Ovary (tissue), 9 donors: ENCODE results near the gene NRXN3. TPM values are rescaled to one million over a fixed set of nuclear protein-coding genes. Genes with fewer than 3 reads are reported as not detected.

ENCODE experiments used
- DNase-seq, 5 donors: peaks; one replicate each; pipeline ENCODE4 v3.0.0-alpha.2; 2019 to 2020
- H3K27ac ChIP-seq, 2 donors: fragments of 200-600 bp; one replicate each; pipeline versions ENCODE4 v1.5.1 to v1.8.0; 2019 to 2022
- H3K27me3 ChIP-seq: fragments of 200-600 bp; one replicate; pipeline ENCODE4 v1.8.0; 2022
- H3K36me3 ChIP-seq: fragments of 200-600 bp; sonication (generic); one replicate; pipeline ENCODE4 v1.5.1; 2019
- H3K4me1 ChIP-seq: one replicate; pipeline ENCODE4 v1.8.1; 2013; ENCODE audit warnings: mild to moderate bottlenecking, moderate library complexity; ENCODE audit not compliant: insufficient read depth
- H3K4me3 ChIP-seq: fragments of 200-600 bp; sonication (generic); one replicate; pipeline ENCODE4 v1.5.1; 2017
- H3K9me3 ChIP-seq, 2 donors: fragments of 200-600 bp in 1 of 2; sonication (generic) in 1 of 2; one replicate each; pipeline versions ENCODE4 v1.5.1 to v1.8.1; 2013 to 2019; ENCODE audit warnings: mild to moderate bottlenecking in 1 of 2, moderate library complexity in 1 of 2
- CTCF ChIP-seq, 3 donors: fragments of 450-650 bp in 2 of 3; fragments of 200-600 bp in 1 of 3; IDR thresholded peaks; one replicate each; pipeline versions ENCODE4 v1.5.1 to v1.8.0; 2016 to 2022; ENCODE audit warnings: antibody characterized with exemption in 3 of 3, mild to moderate bottlenecking in 1 of 3
- EP300 ChIP-seq: sonication (generic); formaldehyde crosslinking; IDR thresholded peaks from one replicate; pipeline ENCODE4 v1.6.1; 2017; ENCODE audit warnings: antibody characterized with exemption
- POLR2A ChIP-seq: fragments of 450-650 bp; IDR thresholded peaks from one replicate; pipeline ENCODE4 v1.6.1; 2017; ENCODE audit warnings: antibody characterized with exemption, mild to moderate bottlenecking, moderate library complexity
- WGBS, 3 donors: extraction: QIAGEN DNeasy Blood & Tissue Kit in 1 of 3; methylation state at CpG; one replicate each; pipeline versions ENCODE4 v1.1.5 to v1.1.7; 2013 to 2017; 5-methylcytosine and 5-hydroxymethylcytosine counted together
- intact Hi-C, 4 donors: fragments of 100-400 bp; cut with DNase I; formaldehyde crosslinking; loops; one replicate each; pipeline versions ENCODE4 v1.11.0 to v1.15.1; 2022 to 2023
- polyA plus RNA-seq, 2 donors: library from polyadenylated mRNA; stranded (reverse); fragments of 200-250 nt in 1 of 2; fragments of 350-450 nt in 1 of 2; fragmentation: Illumina TruSeq in 1 of 2; extraction: RNeasy Lipid Tissue Mini Kit (QIAGEN cat#74804) in 1 of 2; gene quantifications; one replicate each; pipeline ENCODE4 v1.2.3, GENCODE V29; 2013 to 2014
- total RNA-seq, 7 donors: library from RNA; depleted of rRNA in 2 of 7; stranded (reverse); fragments of >200 nt in 2 of 7; fragmentation: NEBNext Ultra II Directional in 3 of 7; extraction: Animal tissue kit (Norgen Biotek cat#: 25700) in 3 of 7; gene quantifications; one replicate each; pipeline versions ENCODE4 v1.1.0 to v1.2.4, GENCODE V29; 2016 to 2023
- donor health status: DM: no; HTN: no; CAD: no; lungs with moderate emphysema.
- donor health status: DM: no; HTN: no; CAD: no.
- donor health status: Bipolar disorder and iron deficiency.
- donor health status: DM: yes; HTN: yes; CAD: no.
- donor health status: DM: no; HTN: no; CAD: no.
- donor health status: DM: yes; HTN: yes; CAD: no.

The NRXN3 gene
- total and polyA plus RNA-seq, 9 donors, result 0.28 to 6.2 (median 0.82) TPM

GRCh38 chr14:78875049-78875448 is 704.9 kb downstream of the NRXN3 start:
- Histone ChIP-seq H3K4me1 (no peaks in the 10 kb centered on the region), H3K9me3 (no peaks in the 10 kb centered on the region), H3K36me3 (no peaks in the 10 kb centered on the region), H3K27me3 (no peaks in the 10 kb centered on the region), H3K4me3 (no peak overlapping the region), H3K27ac (no peak overlapping the region)
- DNase-seq, result no peak
- WGBS, 3 donors, result 11 to 22% (median 20%) methylated on average over 2 of the region's 2 CpGs
- TF ChIP-seq EP300, result no peak
- TF ChIP-seq CTCF (IDR thresholded peaks at IDR 0.05), result no peak
- TF ChIP-seq POLR2A, result no peak
- intact Hi-C loops, result no loop called here

- no peak overlapping the region for H3K4me3 ChIP-seq
- H3K4me1 ChIP-seq, result no peaks in the 10 kb centered on the region
- intact Hi-C loops, result no loop called here
- TF ChIP-seq POLR2A, result no peak
- no peak for TF ChIP-seq EP300
- no peak for TF ChIP-seq CTCF (IDR thresholded peaks at IDR 0.05)
- no peak overlapping the region for H3K27ac ChIP-seq
- no peak for DNase-seq
- no peaks in the 10 kb centered on the region for H3K36me3 ChIP-seq
- H3K9me3 ChIP-seq, result no peaks in the 10 kb centered on the region
- no peaks in the 10 kb centered on the region for H3K27me3 ChIP-seq
Observed at GRCh38 chr14:78885884-78886283, 715.7 kb downstream of the NRXN3 start.

- H3K36me3 ChIP-seq, result no peaks in the 10 kb centered on the region
- no peaks in the 10 kb centered on the region for H3K27me3 ChIP-seq
- no peak for DNase-seq
- H3K4me1 ChIP-seq, result no peaks in the 10 kb centered on the region
- no peaks in the 10 kb centered on the region for H3K9me3 ChIP-seq
- no peak overlapping the region for H3K27ac ChIP-seq
- intact Hi-C loops, result no loop called here
- WGBS, 3 donors, result 31 to 47% (median 34%) methylated on average over 2 of the region's 2 CpGs
- H3K4me3 ChIP-seq, result no peak overlapping the region
- TF ChIP-seq EP300 (no peak), CTCF (IDR thresholded peaks at IDR 0.05) (no peak), POLR2A (no peak)
Observed at GRCh38 chr14:78897443-78897842, 727.3 kb downstream of the NRXN3 start.

- WGBS, 3 donors, result 4 to 7% (median 5%) methylated on average over 5 of the region's 5 CpGs
- Histone ChIP-seq H3K27me3 (no peaks in the 10 kb centered on the region), H3K4me1 (no peaks in the 10 kb centered on the region), H3K27ac (no peak overlapping the region), H3K4me3 (no peak overlapping the region), H3K36me3 (no peaks in the 10 kb centered on the region), H3K9me3 (no peaks in the 10 kb centered on the region)
- TF ChIP-seq EP300 (no peak), CTCF (IDR thresholded peaks at IDR 0.05) (no peak), POLR2A (no peak)
- intact Hi-C loops, result no loop called here
- no peak for DNase-seq
Observed at GRCh38 chr14:78902010-78902623, 731.9 kb downstream of the NRXN3 start.
